ENCODE measurements around the gene GRAMD1B. TPM values are rescaled to one million over a fixed set of nuclear protein-coding genes. Genes with fewer than 3 reads are reported as not detected.
A peak's percentile ranks its signal among the peaks of the same experiment; 100 is the strongest.

Gene GRAMD1B
- polyA plus RNA-seq, 3 donors = 3.2 to 13.9 (median 3.3) TPM

GRCh38 chr11:123421589-123421988 lies 8.5 kb upstream of the GRAMD1B start:
- H3K4me2 ChIP-seq (replicated peaks; ENCODE audit: extremely low read depth, low read length, poor library complexity, severe bottlenecking) = peak overlapping the region; percentile 21
- peaks cover 0 to 2% of the 10 kb centered on the region in 2 donors for H3K36me3 Mint-ChIP-seq
- H3K27ac Mint-ChIP-seq = peak overlapping the region in 6 of 7 donors; percentile 15 to 85 (median 76)
- WGBS (ENCODE audit: insufficient coverage) = no CpG with 5 or more reads among the region's 1 CpG
- H3K4me1 ChIP-seq (ENCODE audit: control insufficient read depth in 1 of 2, insufficient read depth in 2 of 2, low read length in 2 of 2) = peaks cover 23 to 32% of the 10 kb centered on the region in 2 donors
- intact Hi-C loops (cut with micrococcal nuclease) = no loop called here
- no peaks in the 10 kb centered on the region for H3K79me2 ChIP-seq (ENCODE audit: insufficient read depth, low read length)
- TF ChIP-seq CTCF (IDR thresholded peaks at IDR 0.05) = no peak
- H3K9me3 Mint-ChIP-seq = no peaks in the 10 kb centered on the region
- H4K20me1 ChIP-seq (ENCODE audit: insufficient read depth, low read length) = no peaks in the 10 kb centered on the region
- DNase-seq = peak; percentile 75 to 91 (median 86)
- no peaks in the 10 kb centered on the region for H3K36me3 ChIP-seq (replicated peaks in 1 of 2; ENCODE audit: control insufficient read depth in 1 of 2, insufficient read depth in 2 of 2, low read length in 2 of 2)
- no peak overlapping the region for H3K4me3 Mint-ChIP-seq
- H3K4me1 Mint-ChIP-seq = peaks cover 31% of the 10 kb centered on the region
- peak overlapping the region in 1 of 3 experiments; percentile 16 for H3K4me3 ChIP-seq (replicated peaks in 1 of 3; ENCODE audit: low read depth in 2 of 3, low read length in 3 of 3)
- H3K27me3 Mint-ChIP-seq (ENCODE audit: low read depth in 3 of 3) = peaks cover 2 to 9% (median 4%) of the 10 kb centered on the region in 3 donors
- no peak overlapping the region for H2AFZ ChIP-seq (ENCODE audit: insufficient read depth, low read depth, low read length, poor library complexity, severe bottlenecking)
- H3K9me3 ChIP-seq (replicated peaks in 1 of 2; ENCODE audit: control insufficient read depth in 1 of 2, insufficient read depth in 1 of 2, low read length in 2 of 2) = no peaks in the 10 kb centered on the region
- H3K27me3 ChIP-seq (ENCODE audit: control insufficient read depth in 2 of 2, insufficient read depth in 2 of 2, low read length in 2 of 2) = no peaks in the 10 kb centered on the region
- no peak overlapping the region for H3K9ac ChIP-seq (ENCODE audit: insufficient read depth, low read length, poor library complexity, severe bottlenecking)
- peak overlapping the region in 1 of 2 donors; percentile 68 for H3K27ac ChIP-seq (ENCODE audit: low read depth in 1 of 2, low read length in 2 of 2)

GRCh38 chr11:123425367-123425766 lies 4.7 kb upstream of the GRAMD1B start:
- 88% methylated on average over 3 of the region's 4 CpGs for WGBS (ENCODE audit: insufficient coverage)
- no peak overlapping the region for H3K4me3 Mint-ChIP-seq
- H3K36me3 Mint-ChIP-seq = peaks cover 0 to 2% of the 10 kb centered on the region in 2 donors
- H3K27ac Mint-ChIP-seq = no peak overlapping the region
- H3K4me1 Mint-ChIP-seq = peaks cover 40% of the 10 kb centered on the region
- Histone ChIP-seq H3K27me3 (ENCODE audit: control insufficient read depth in 2 of 2, insufficient read depth in 2 of 2, low read length in 2 of 2) (no peaks in the 10 kb centered on the region), H2AFZ (ENCODE audit: insufficient read depth, low read depth, low read length, poor library complexity, severe bottlenecking) (no peak overlapping the region), H4K20me1 (ENCODE audit: insufficient read depth, low read length) (no peaks in the 10 kb centered on the region), H3K79me2 (ENCODE audit: insufficient read depth, low read length) (peaks cover 6% of the 10 kb centered on the region), H3K27ac (ENCODE audit: low read depth in 1 of 2, low read length in 2 of 2) (no peak overlapping the region), H3K36me3 (replicated peaks in 1 of 2; ENCODE audit: control insufficient read depth in 1 of 2, insufficient read depth in 2 of 2, low read length in 2 of 2) (no peaks in the 10 kb centered on the region), H3K4me3 (replicated peaks in 1 of 3; ENCODE audit: low read depth in 2 of 3, low read length in 3 of 3) (no peak overlapping the region), H3K4me1 (ENCODE audit: control insufficient read depth in 1 of 2, insufficient read depth in 2 of 2, low read length in 2 of 2) (peaks cover 22 to 35% of the 10 kb centered on the region in 2 donors), H3K4me2 (replicated peaks; ENCODE audit: extremely low read depth, low read length, poor library complexity, severe bottlenecking) (no peak overlapping the region), H3K9ac (ENCODE audit: insufficient read depth, low read length, poor library complexity, severe bottlenecking) (no peak overlapping the region), H3K9me3 (replicated peaks in 1 of 2; ENCODE audit: control insufficient read depth in 1 of 2, insufficient read depth in 1 of 2, low read length in 2 of 2) (no peaks in the 10 kb centered on the region)
- no peak for DNase-seq
- no peak for TF ChIP-seq CTCF (IDR thresholded peaks at IDR 0.05)
- intact Hi-C loops (cut with micrococcal nuclease) = no loop called here
- no peaks in the 10 kb centered on the region for H3K9me3 Mint-ChIP-seq
- H3K27me3 Mint-ChIP-seq (ENCODE audit: low read depth in 3 of 3) = peaks cover 1 to 6% (median 2%) of the 10 kb centered on the region in 3 donors

All from CD14-positive monocyte (primary cell).